Endothelial cell of hepatic sinusoid (primary cell): Measurements from ENCODE around the gene NAALADL1.
"Not testable (repeated sequence)": the region's sequence is repeated elsewhere in the genome, so short reads cannot be mapped to it uniquely, and the experiment has no call there.

Source experiments
- in situ Hi-C: cut with HindIII; loops from 2 replicates; pipeline ENCODE4 v1.10.0; 2017; ENCODE audit warnings: low sequenced_read_pairs

NAALADL1 gene

DNA sequence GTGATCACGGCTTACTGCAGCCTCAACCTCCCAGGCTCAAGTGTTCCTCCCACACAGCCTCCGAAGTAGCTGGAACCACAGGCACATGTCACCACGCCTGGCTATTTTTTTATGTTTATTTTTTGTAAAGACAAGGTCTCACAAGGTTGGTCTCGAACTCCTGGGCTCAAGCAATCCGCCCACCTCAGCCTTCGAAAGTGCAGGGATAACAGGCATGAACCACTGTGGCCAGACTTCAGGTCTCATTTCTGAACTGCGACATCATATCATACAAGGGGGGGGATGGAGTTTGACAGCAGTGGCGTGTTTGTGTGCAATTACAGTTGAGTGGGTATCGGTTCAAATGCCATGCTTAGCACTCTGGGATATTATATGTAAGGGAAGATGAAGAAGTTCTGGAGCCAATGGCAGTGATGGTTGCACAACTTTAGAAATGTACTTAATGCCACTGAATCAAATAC is 6.9 kb downstream of the NAALADL1 start:
- in situ Hi-C loops = no loop called here

- in situ Hi-C loops = no loop called here
Observed at GRCh38 chr11:65047581-65048422, 10.6 kb downstream of the NAALADL1 start.

DNA sequence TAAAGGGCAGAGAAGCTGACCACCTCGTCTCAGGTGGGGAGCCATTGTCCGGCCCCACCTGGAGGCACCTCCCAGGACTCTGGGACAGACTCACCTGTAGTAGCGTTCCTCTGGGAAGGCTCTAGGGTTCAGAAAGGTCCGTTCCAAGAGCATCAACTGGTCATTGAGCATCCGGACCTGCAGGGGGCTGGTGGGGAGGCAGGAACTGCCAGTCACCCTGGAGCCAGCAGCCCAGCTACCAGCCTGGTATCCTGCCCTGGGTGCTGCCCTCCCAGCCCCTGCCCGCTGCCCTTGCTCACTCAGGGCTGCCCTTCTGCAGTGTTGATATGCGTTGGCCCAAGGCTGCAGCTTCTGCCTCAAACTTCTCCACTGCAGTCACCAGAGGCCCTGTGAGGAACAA is 12.6 kb downstream of the NAALADL1 start:
- in situ Hi-C loops = no loop called here

DNA sequence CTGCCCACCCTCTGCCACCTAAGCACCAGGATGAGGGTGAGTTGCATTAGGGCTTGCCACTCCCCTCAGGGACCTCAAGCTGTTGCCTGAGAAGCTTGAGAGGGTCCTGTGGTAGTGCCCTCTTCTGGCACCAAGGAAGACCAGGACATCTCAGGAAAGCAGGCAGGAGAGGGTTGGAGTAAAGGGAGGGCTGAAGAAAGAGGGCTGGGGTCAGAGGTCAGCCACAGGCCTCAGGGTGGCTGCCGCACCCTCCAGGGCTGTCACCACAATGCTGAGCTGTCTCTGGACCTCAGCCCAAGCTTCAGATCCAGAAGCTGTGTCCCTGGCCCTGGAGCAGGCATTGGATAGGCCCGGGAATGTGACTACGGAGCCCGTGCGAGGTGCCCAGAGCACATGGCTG is 13.3 kb downstream of the NAALADL1 start:
- in situ Hi-C loops = no loop called here

- in situ Hi-C loops = no loop called here
Observed at GRCh38 chr11:65043881-65044501, 14.4 kb downstream of the NAALADL1 start.

DNA sequence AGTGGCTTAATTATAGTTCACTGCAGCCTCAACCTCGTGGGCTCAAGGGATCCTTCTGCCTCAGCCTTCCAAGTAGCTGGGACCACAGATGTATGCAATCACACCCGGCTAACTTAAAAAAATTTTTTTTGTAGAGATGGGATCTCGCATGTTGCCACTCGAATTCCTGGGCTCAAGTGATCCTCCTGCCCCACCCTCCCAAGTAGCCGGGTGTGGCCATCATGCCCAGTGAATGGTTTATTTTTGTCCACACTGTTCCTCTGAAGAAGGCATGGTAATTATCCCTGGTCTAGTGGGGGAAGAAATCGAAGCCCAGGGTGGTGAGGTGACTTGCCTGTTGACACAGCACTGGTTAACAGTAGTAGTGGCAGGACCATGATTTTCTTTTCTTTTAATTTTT is 15.5 kb downstream of the NAALADL1 start:
- in situ Hi-C loops = no loop called here

- in situ Hi-C loops = no loop called here
Observed at GRCh38 chr11:65040847-65041622, 17.3 kb downstream of the NAALADL1 start, which contains the start of gene SAC3D1. SAC3D1 (plus strand) TSS chr11:65041210; CDS start chr11:65041293, 83 bp downstream.

GRCh38 chr11:65040520-65040846 is 17.9 kb downstream of the NAALADL1 start:
- in situ Hi-C loops = no loop called here

DNA sequence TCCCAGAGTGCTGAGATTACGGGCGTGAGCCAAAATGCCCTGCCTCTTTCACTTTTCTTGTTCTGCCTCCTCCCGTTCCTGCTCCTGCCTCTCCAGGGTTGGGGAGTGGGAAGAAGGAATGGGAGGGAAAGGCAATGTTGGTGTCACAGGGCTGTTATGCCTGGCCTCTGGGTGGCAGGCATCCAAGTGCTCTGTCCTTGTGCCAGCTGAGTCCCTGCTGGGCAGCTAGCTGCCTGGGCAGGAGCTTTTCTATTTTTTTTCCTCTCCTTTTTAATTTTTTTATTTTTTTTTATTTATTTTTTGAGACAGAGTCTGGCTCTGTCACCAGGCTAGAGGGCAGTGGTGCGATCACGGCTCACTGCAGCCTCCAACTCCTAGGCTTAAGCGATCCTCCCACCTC is 21.4 kb downstream of the NAALADL1 start:
- in situ Hi-C loops = no loop called here

GRCh38 chr11:65035579-65035978 is 22.8 kb downstream of the NAALADL1 start:
- in situ Hi-C loops = no loop called here

- in situ Hi-C loops = no loop called here
Observed at GRCh38 chr11:65034423-65034822, 23.9 kb downstream of the NAALADL1 start.

GRCh38 chr11:65032216-65032615 is 26.1 kb downstream of the NAALADL1 start:
- in situ Hi-C loops = no loop called here

- in situ Hi-C loops = no loop called here
Observed at GRCh38 chr11:65027213-65028067, 30.9 kb downstream of the NAALADL1 start, which contains the start of gene SNX15. SNX15 (plus strand) TSS chr11:65027439; CDS start chr11:65027538, 99 bp downstream.

DNA sequence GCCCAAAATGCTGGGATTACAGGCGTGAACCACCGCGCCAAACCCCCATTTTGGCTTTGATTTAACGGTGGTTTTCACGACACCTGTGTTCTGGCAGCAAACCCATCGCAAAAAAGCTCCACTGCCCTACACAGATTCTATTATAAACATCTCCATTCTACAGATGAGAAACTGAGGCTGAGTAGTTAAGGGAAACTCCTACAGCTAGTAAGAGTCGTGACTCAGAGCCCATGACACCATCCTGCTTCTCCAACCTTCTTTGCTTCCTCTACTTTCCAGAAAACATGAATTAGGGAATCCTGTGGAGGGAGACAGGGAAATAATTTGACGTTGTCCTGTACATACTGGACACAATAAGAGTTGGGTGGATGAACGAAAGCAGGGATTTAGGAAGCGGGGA is 31.5 kb downstream of the NAALADL1 start:
- in situ Hi-C loops = no loop called here

GRCh38 chr11:65023502-65023901 is 34.9 kb downstream of the NAALADL1 start:
- in situ Hi-C loops = not testable (repeated sequence)

DNA sequence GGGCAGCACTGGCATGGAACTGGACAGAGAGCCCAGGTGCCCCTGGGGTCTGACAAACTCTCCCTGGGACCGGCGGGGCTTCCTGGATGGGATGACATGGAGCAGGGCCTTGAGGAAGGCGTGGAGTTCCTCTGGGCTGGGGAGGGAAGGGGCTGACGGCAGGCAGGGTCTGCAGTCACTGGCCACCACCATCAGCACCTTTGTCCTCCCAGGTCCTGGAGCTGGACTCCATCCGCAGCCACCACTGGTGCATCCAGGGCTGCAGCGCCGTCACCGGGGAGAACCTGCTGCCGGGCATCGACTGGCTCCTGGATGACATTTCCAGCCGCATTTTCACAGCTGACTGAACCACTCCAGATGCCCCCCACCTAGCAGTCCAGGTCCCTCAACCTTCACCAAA is 36.8 kb downstream of the NAALADL1 start:
- in situ Hi-C loops = no loop called here

DNA sequence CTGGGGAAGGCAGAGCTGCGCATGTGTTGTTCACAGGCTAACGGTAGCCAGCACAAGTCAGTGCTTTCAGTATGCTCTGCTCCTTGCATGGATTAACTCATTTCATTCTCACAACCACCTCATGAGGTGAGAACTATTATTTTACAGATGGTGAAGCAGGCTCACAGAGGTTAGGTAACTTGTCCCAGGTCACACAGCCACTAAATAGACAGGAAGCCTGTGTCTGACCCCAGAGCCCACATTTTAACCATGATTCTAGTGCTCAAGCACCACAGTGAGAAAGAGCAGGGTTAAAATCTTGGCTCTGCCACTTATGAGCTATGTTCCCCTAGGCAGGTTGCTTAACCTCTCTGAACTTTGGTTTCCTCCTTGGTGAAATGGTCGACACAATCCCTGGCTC is 37.4 kb downstream of the NAALADL1 start:
- in situ Hi-C loops = no loop called here

DNA sequence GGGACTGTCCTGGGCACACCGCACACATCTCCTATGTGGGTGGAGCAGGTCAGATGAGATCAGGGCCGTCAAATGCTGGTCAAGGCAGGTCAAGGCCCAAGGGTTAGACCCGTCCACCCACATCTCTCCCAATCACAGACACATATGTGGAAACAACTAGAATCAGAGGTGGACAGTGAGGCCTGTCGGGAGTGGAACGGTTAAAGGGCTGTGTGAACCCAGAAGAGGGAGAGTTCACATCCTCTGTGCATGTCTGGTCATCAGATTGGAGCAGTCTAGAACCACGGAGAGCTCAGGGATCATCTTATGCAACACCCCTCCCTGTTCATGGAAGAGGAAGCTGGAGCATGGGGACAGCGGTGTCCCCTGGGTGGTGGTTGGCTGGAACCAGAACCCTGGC is 38.5 kb downstream of the NAALADL1 start:
- in situ Hi-C loops = loop anchor here (5.0 kb wide), 1 partner anchor 88 kb away; no protein-coding TSS in a partner anchor

DNA sequence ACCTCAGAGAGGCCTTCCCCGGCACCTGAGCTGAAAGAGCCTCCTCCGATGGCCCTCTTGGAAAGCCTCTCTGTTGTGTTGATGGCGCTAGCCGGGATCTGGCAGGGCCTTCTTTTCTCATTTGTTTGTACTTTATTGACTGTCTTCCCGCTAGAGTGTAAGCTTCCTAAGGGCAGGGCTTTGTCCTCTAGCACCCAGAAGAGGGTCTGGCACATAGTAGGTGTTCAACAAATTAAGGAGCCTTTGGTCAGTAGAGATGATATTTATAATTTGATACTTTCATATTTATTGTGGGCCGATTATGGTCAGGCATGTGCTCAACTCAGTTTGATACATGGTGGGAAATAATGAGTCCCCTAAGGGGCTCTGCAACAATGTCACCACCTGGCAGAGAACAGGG is 40.4 kb downstream of the NAALADL1 start:
- in situ Hi-C loops = loop anchor here (5.0 kb wide), 1 partner anchor 86 kb away; no protein-coding TSS in a partner anchor

GRCh38 chr11:65016705-65017104 is 41.6 kb downstream of the NAALADL1 start:
- in situ Hi-C loops = loop anchor here (5.0 kb wide), 1 partner anchor 84 kb away; no protein-coding TSS in a partner anchor
